GM10266 (cell line): ENCODE data around the gene DCLK1.

Experiments used
- DNase-seq: peaks from one replicate; pipeline ENCODE4 v3.0.0; 2012; ENCODE audit errors: extremely low spot score
- CTCF ChIP-seq: IDR thresholded peaks from 2 replicates; pipeline ENCODE4 v1.5.1; 2012; ENCODE audit warnings: mild to moderate bottlenecking, low read depth; ENCODE audit not compliant: control insufficient read depth, insufficient read depth; ENCODE audit errors: missing control alignments

The DCLK1 gene

GRCh38 chr13:36160297-36160696 is 29.1 kb upstream of the DCLK1 start:
- no peak for TF ChIP-seq CTCF

GRCh38 chr13:36158611-36159010 is 27.4 kb upstream of the DCLK1 start:
- no peak for TF ChIP-seq CTCF
- DNase-seq = no peak

More at GRCh38 chr13:36160297-36160696, 29.1 kb upstream of the DCLK1 start:
- DNase-seq = no peak

GRCh38 chr13:36157480-36157879 is 26.3 kb upstream of the DCLK1 start:
- no peak for DNase-seq

GRCh38 chr13:36154567-36155291 is 23.5 kb upstream of the DCLK1 start:
- no peak for DNase-seq
- no peak for TF ChIP-seq CTCF

More at GRCh38 chr13:36157480-36157879, 26.3 kb upstream of the DCLK1 start:
- TF ChIP-seq CTCF = no peak

- no peak for TF ChIP-seq CTCF
- DNase-seq = no peak
These were observed 20.4 kb upstream of the DCLK1 start for GRCh38 chr13:36151591-36151990.

DNA sequence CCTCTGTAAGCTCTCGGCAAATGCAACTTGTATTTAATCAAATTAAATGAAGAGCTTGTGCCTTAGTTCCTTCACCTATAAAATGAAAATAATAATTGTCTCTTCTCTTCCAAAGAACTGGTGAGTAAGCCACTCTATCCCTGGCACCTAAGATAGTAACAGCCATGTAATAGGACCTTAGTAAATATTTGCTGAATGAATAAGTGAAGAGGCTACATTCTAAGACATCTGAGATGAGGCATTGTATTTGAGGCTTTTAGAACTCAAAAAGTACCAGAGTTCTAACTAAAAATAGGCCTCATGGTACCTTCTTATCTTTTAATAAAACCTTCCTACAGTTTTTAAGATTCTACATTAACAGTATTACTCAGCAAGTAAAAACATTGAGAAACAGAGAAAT is 17.3 kb upstream of the DCLK1 start:
- DNase-seq = no peak
- TF ChIP-seq CTCF = no peak

- no peak for TF ChIP-seq CTCF
- DNase-seq = no peak
These were observed 16.1 kb upstream of the DCLK1 start for GRCh38 chr13:36147330-36147729.
